ENCODE data around the gene THAP4. TPM values are rescaled to one million over a fixed set of nuclear protein-coding genes. Genes with fewer than 3 reads are reported as not detected.

Gene THAP4
- total RNA-seq, 1 donor from 2014 or later: 68.8 TPM

- H3K4me1 ChIP-seq: peaks cover 23% of the 10 kb centered on the region
- H3K4me3 ChIP-seq: peak overlapping the region; percentile 43
- H3K27ac ChIP-seq (replicated peaks): no peak overlapping the region
- no peak for DNase-seq
- H3K36me3 ChIP-seq: no peaks in the 10 kb centered on the region
- peaks cover 4% of the 10 kb centered on the region for H3K9me3 ChIP-seq (replicated peaks)
- intact Hi-C loops (cut with micrococcal nuclease): no loop called here
- no peak for TF ChIP-seq CTCF (IDR thresholded peaks at IDR 0.05; ENCODE audit: borderline replicate concordance)
- H3K27me3 ChIP-seq (ENCODE audit: low read depth): peaks cover 39% of the 10 kb centered on the region
Measured at GRCh38 chr2:241550616-241551580, 86.1 kb downstream of the THAP4 start.

DNA sequence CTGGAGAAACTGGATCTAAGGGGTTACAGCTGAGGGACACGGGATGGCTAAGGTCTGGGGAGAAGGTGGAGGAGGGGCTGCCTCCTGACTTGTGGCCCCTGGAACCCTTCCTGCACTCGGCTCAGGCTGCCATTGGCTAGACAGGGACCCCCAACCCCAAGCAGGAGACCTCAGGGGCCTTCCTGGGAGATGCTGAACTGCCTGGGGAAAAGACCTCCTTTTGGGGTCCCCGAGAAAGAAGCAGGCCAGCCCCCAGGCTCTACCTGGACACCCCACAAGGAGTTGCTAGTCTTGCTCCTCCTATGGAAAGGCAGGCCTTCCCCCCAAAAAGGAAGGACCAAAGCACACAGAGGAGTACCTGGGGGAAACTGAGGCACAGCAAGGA is 88.5 kb downstream of the THAP4 start:
- no peak for TF ChIP-seq CTCF (IDR thresholded peaks at IDR 0.05; ENCODE audit: borderline replicate concordance)
- Histone ChIP-seq H3K36me3 (no peaks in the 10 kb centered on the region), H3K4me1 (peaks cover 29% of the 10 kb centered on the region), H3K9me3 (replicated peaks) (no peaks in the 10 kb centered on the region), H3K4me3 (no peak overlapping the region), H3K27me3 (ENCODE audit: low read depth) (peaks cover 35% of the 10 kb centered on the region), H3K27ac (replicated peaks) (no peak overlapping the region)
- no peak for DNase-seq
- intact Hi-C loops (cut with micrococcal nuclease): no loop called here

DNA sequence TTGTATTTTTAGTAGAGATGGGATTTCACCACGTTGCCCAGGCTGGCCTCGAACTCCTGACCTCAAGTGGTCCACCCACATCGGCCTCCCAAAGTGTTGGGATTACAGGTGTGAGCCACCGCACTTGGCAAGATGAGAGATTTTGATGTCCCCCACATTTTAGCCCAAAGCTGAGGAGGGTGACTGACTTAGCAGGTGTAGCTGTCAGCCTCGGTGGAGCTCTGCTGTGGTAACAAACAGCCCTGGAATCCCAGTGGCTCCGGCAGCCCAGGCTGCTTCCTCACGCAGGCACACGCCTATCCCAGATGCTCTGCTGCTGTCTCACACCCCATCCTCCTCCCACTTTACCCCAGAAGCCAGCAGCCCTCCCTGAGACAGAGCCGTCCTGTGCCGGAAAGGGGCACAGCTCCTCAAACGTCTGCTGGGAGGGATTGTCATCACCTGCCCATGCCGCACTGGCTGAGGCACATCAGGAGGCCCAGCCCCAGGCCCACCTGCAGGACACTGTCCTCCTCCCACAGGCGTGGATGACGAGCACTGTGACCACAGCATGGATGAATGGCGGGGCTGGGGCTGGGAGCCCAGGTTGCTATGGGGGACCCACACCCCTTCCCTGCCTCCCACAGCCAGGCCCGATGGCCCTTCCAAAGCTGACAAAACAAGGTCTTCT is 89.0 kb downstream of the THAP4 start:
- H3K9me3 ChIP-seq (replicated peaks): no peaks in the 10 kb centered on the region
- H3K27ac ChIP-seq (replicated peaks): no peak overlapping the region
- H3K4me3 ChIP-seq: no peak overlapping the region
- no peaks in the 10 kb centered on the region for H3K36me3 ChIP-seq
- TF ChIP-seq CTCF (IDR thresholded peaks at IDR 0.05; ENCODE audit: borderline replicate concordance): no peak
- DNase-seq: no peak
- intact Hi-C loops (cut with micrococcal nuclease): no loop called here
- H3K4me1 ChIP-seq: peaks cover 29% of the 10 kb centered on the region
- H3K27me3 ChIP-seq (ENCODE audit: low read depth): peaks cover 32% of the 10 kb centered on the region

- H3K36me3 ChIP-seq: no peaks in the 10 kb centered on the region
- no peaks in the 10 kb centered on the region for H3K9me3 ChIP-seq (replicated peaks)
- H3K4me1 ChIP-seq: peaks cover 31% of the 10 kb centered on the region
- DNase-seq: no peak
- peaks cover 41% of the 10 kb centered on the region for H3K27me3 ChIP-seq (ENCODE audit: low read depth)
- intact Hi-C loops (cut with micrococcal nuclease): no loop called here
- TF ChIP-seq CTCF (IDR thresholded peaks at IDR 0.05; ENCODE audit: borderline replicate concordance): no peak
- H3K4me3 ChIP-seq: no peak overlapping the region
- H3K27ac ChIP-seq (replicated peaks): no peak overlapping the region
Measured at GRCh38 chr2:241546771-241547498, 90.0 kb downstream of the THAP4 start.

Measured in left ventricle myocardium inferior (tissue), 1 donor.